ENCODE results near the gene ALDH1L1.

- TF ChIP-seq, protein P1, sequence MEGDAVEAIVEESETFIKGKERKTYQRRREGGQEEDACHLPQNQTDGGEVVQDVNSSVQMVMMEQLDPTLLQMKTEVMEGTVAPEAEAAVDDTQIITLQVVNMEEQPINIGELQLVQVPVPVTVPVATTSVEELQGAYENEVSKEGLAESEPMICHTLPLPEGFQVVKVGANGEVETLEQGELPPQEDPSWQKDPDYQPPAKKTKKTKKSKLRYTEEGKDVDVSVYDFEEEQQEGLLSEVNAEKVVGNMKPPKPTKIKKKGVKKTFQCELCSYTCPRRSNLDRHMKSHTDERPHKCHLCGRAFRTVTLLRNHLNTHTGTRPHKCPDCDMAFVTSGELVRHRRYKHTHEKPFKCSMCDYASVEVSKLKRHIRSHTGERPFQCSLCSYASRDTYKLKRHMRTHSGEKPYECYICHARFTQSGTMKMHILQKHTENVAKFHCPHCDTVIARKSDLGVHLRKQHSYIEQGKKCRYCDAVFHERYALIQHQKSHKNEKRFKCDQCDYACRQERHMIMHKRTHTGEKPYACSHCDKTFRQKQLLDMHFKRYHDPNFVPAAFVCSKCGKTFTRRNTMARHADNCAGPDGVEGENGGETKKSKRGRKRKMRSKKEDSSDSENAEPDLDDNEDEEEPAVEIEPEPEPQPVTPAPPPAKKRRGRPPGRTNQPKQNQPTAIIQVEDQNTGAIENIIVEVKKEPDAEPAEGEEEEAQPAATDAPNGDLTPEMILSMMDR (IDR thresholded peaks at IDR 0.05), result no peak
- TF ChIP-seq EP300 (IDR thresholded peaks at IDR 0.05) (no peak), POLR2AphosphoS5 (IDR thresholded peaks at IDR 0.05) (no peak), POLR2A (IDR thresholded peaks at IDR 0.05) (no peak)
Observed at GRCh38 chr3:126155819-126156218, 24.6 kb downstream of the ALDH1L1 start.

Measured in stomach (tissue), 4 donors.